Stimulated activated CD8-positive, alpha-beta memory T cell treated with anti-CD3 and anti-CD28 coated beads, Interleukin-12 subunit alpha, Interleukin-12 subunit beta, amount 100 ng/mL, for 4 hours (primary cell): ENCODE data around the gene SEPTIN14.
"Not testable (repeated sequence)": the region's sequence is repeated elsewhere in the genome, so short reads cannot be mapped to it uniquely, and the experiment has no call there.

Source experiments
- DNase-seq: peaks from one replicate; pipeline ENCODE4 v3.0.0-alpha.2; 2020; ENCODE audit warnings: low read depth

Gene SEPTIN14

DNA sequence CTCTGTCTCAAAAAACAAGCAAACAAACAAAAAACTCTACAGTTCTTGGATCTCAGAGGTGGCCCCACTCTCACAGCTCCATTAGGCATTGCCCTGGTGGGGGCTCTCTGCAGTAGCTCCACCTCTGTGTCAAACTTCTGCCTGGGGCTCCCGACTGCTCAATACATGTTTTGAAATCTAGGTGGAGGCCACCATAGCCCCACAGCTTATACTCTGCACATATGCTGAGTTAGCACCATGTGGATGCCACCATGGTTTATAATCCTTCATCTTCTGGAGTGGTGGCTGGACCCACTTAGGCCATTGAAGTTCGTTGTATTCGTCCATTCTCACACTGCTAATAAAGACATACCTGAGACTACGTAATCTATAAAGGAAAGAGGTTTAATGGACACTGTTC is 78.4 kb downstream of the SEPTIN14 start:
- DNase-seq: no peak

GRCh38 chr7:55778631-55779030 is 83.9 kb downstream of the SEPTIN14 start:
- no peak for DNase-seq

- no peak for DNase-seq
These were observed 86.4 kb downstream of the SEPTIN14 start for GRCh38 chr7:55776196-55776595.

DNA sequence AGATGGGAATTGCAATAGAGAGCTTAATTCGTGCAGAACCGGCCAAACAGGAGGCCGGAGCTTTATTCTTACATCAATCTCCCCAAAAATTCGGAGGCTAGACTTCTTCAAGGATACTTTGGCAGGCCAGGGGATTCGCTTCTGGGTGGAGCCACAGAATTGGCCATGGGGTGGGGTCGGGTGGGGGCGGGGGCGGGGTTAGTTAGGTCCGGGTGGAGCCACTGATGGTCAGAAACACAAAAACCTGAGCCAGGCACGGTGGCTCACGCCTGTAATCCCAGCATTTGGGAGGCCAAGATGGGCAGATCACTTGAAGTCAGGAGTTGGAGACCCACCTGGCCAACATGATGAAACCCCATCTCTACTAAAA is 87.5 kb downstream of the SEPTIN14 start:
- no peak for DNase-seq

DNA sequence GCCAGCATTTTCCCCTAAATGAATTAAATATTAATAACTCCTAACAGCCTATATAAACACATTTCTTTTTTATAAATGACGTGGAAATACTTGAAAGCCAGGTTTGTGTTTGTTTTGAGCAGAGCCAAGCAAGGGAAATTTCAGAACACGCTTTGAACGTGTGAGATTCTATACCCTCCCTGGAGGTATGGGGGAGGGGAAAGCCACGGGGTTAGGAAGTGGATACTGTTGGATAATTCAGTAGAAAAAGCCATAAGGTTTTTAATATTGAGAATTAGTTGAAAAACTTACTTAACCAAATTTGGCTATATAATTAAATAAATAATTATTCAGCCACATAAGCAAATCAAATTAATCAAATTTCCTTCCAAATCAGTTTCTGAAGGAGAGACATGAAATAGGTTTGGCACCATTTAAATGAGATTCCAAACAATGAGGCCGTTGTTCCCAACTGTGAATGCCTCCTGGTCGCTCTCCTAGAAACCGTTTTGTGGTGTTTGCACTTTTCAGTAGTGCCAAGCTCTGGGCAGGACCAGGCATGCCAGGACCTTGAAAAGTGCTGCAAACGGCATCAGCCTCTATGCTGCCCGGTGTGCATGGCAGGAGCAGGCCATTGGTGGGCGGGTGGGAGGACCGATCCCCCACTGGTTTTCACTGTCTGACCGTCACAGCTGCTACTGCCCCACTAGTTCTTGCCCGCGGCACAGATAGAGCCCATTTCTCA is 88.1 kb downstream of the SEPTIN14 start:
- DNase-seq: no peak

DNA sequence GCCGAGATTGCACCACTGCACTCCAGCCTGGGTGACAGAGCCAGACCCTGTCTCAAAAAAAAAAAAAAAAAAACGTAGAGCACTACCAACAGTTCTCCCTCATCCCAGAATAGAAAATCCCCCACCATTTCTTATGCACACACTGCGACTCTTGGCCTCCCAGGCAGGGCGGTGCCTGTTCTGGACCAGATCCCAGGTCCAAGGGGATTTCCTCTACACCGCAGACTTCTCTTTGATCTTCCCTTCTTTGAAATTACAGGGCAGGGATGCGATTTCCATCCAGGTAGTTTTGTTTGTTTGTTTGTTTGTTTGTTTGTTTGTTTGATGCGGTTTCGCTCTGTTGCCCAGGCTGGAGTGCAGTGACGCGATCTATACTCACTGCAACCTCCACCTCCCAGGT is 91.8 kb downstream of the SEPTIN14 start:
- no peak for DNase-seq

- DNase-seq: not testable (repeated sequence)
These were observed 109.2 kb downstream of the SEPTIN14 start for GRCh38 chr7:55753274-55753862.

GRCh38 chr7:55744706-55745105 is 117.8 kb downstream of the SEPTIN14 start:
- not testable (repeated sequence) for DNase-seq
